ENCODE measurements around the gene LHX6. TPM values are rescaled to one million over a fixed set of nuclear protein-coding genes. Genes with fewer than 3 reads are reported as not detected.

The LHX6 gene
- total RNA-seq, 2 experiments from 2014 or later: not detected

DNA sequence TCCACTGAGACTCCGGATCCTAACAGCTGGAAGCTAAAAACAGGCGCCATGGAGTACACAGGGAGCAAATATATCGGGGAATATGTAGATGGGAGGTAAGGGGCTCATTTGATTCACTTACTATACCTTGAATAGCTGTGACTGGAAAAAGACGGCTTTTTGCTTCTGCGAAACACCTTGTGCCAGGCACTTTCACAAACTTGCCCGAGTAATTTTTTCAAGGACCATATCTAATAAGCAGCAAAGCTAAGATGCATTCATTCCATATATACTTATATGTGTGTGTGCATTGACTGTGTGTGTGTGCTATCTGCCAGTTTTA is 68.9 kb downstream of the LHX6 start:
- ChIA-PET CTCF (interaction anchor here (0.7 to 5.0 kb wide), 3 partner anchors 13 to 37 kb away, joined by 3 to 17 read pairs (median 4); no protein-coding TSS in a partner anchor), POLR2A (no interaction called here)

- ChIA-PET CTCF (interaction anchor here (0.5 to 5.0 kb wide), 5 partner anchors 13 to 1447 kb away, joined by 3 to 17 read pairs (median 4); no protein-coding TSS in a partner anchor), POLR2A (interaction anchor here (0.7 kb wide), 1 partner anchor 240 kb away, joined by 3 read pairs; no protein-coding TSS in a partner anchor)
Measured at GRCh38 chr9:122159026-122159924, 69.5 kb downstream of the LHX6 start, which contains the start of the genes MORN5 and NDUFA8. TSS of gene MORN5 (plus strand) at chr9:122159908. CDS start at chr9:122159973, 65 bp downstream. TSS of gene NDUFA8 (minus strand) at chr9:122159779. CDS start at chr9:122159677, 102 bp downstream.

DNA sequence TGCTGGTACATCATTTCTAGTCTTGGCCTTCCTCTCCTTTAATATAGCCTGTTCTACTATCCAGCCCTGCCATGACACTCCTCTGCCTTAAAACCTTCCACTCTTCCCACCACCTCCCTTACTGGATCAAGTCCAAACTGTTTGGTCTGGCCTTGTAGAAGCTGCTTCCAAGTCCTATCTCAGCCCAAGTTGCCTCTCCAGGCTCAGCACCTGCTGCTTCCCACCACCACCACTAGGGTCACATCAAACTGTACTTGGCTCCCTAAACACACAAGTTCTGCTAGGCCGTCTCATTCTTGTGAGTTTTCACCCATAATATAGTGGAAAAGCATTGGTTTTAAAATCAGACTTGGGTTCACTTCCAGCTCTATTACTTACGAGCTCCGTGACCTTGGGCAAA is 70.6 kb downstream of the LHX6 start:
- POLR2A ChIA-PET: no interaction called here

GRCh38 chr9:122155796-122156195 is 73.0 kb downstream of the LHX6 start:
- ChIA-PET CTCF (no interaction called here), POLR2A (no interaction called here)

More for the DNA sequence above, 70.6 kb downstream of the LHX6 start:
- CTCF ChIA-PET: interaction anchor here (1.3 to 5.0 kb wide), 3 partner anchors 14 to 35 kb away, joined by 3 to 17 read pairs (median 6); no protein-coding TSS in a partner anchor

Other genes with a start within 250 kb of the LHX6 start
- gene TTLL11, start 135.6 kb downstream of the LHX6 start, total RNA-seq: 1 to 10 TPM; 2.0 to 2.6 TPM
- 10 to 100 TPM; 50.7 to 56.2 TPM for gene NDUFA8, start 69.2 kb downstream of the LHX6 start, total RNA-seq
- not detected for gene MORN5, start 69.0 kb downstream of the LHX6 start, total RNA-seq
- gene RBM18, start 35.9 kb upstream of the LHX6 start, total RNA-seq: 10 to 100 TPM; 34.1 to 35.4 TPM
- gene MRRF, start 35.9 kb upstream of the LHX6 start, total RNA-seq: 10 to 100 TPM; 71.7 to 73.0 TPM
- gene PTGS1, start 142.1 kb upstream of the LHX6 start, total RNA-seq: under 1 TPM in 1 of 2 experiments, not detected in 1; 0.08 TPM
- not detected for gene OR1J1, start 249.0 kb upstream of the LHX6 start, total RNA-seq